ENCODE results near the gene SMARCC1. TPM values are rescaled to one million over a fixed set of nuclear protein-coding genes. Genes with fewer than 3 reads are reported as not detected.
A peak's percentile ranks its signal among the peaks of the same experiment; 100 is the strongest.

Gene SMARCC1
- total RNA-seq, 1 experiment from 2014 or later = 249 TPM

DNA sequence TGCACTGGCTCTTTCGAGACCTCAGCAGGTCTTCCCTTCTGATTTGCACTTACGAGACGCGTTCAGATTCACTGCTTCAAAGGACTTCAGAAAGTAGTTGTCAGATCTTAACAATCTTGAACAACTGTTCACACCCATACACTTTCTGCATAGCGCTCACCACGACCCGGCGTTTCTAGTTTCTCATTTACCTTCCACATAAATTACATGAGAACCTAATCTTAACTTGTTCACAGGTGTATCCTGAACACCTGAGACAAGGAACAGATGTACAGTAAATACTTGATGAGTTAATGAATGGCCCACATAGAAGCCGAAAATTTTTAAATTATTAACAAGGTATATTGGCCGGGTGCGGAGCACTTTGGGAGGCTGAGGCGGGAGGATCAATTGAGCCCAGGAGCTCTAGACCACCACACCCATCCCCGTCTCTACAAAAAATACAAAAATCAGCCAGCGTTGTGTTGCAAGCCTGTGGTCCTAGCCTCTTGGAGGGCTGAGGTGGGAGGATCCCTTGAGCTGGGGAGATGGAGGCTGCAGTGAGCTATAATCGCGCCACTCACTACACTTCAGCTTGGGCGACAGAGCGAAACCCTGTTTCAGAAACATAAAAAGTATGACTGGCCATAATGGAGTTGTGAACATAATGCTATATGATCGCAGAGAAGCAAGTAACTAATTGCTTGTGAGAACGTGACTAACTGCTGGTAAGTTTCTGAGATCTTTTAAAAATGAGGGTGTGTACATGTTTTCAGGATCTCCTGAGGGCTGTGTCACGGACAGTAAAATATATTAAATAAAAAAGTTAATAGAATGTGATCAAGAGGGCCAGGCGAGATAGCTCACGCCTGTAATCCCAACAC lies 984 bp upstream of the SMARCC1 start:
- CTCF ChIA-PET = no interaction called here
- peak overlapping the region; percentile 97 for H3K27ac Mint-ChIP-seq
- peaks cover 17% of the 10 kb centered on the region for H3K4me1 Mint-ChIP-seq
- ATAC-seq (no peak), DNase-seq (ENCODE audit: low spot score) (no peak)
- no peaks in the 10 kb centered on the region for H3K27me3 Mint-ChIP-seq (ENCODE audit: low read depth)
- POLR2A ChIA-PET = no interaction called here
- TF ChIP-seq, protein P1, sequence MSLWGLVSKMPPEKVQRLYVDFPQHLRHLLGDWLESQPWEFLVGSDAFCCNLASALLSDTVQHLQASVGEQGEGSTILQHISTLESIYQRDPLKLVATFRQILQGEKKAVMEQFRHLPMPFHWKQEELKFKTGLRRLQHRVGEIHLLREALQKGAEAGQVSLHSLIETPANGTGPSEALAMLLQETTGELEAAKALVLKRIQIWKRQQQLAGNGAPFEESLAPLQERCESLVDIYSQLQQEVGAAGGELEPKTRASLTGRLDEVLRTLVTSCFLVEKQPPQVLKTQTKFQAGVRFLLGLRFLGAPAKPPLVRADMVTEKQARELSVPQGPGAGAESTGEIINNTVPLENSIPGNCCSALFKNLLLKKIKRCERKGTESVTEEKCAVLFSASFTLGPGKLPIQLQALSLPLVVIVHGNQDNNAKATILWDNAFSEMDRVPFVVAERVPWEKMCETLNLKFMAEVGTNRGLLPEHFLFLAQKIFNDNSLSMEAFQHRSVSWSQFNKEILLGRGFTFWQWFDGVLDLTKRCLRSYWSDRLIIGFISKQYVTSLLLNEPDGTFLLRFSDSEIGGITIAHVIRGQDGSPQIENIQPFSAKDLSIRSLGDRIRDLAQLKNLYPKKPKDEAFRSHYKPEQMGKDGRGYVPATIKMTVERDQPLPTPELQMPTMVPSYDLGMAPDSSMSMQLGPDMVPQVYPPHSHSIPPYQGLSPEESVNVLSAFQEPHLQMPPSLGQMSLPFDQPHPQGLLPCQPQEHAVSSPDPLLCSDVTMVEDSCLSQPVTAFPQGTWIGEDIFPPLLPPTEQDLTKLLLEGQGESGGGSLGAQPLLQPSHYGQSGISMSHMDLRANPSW (CRISPR knock-in tag; conservative IDR thresholded peaks at IDR 0.05; ENCODE audit: low read depth) = no peak
- TF ChIP-seq SOX15 (CRISPR knock-in tag; IDR thresholded peaks at IDR 0.05) = no peak
- TF ChIP-seq ZNF121 (CRISPR knock-in tag; IDR thresholded peaks at IDR 0.05) = no peak
- TF ChIP-seq ATF1 (CRISPR knock-in tag; IDR thresholded peaks at IDR 0.05) = no peak
- TF ChIP-seq, protein P2, sequence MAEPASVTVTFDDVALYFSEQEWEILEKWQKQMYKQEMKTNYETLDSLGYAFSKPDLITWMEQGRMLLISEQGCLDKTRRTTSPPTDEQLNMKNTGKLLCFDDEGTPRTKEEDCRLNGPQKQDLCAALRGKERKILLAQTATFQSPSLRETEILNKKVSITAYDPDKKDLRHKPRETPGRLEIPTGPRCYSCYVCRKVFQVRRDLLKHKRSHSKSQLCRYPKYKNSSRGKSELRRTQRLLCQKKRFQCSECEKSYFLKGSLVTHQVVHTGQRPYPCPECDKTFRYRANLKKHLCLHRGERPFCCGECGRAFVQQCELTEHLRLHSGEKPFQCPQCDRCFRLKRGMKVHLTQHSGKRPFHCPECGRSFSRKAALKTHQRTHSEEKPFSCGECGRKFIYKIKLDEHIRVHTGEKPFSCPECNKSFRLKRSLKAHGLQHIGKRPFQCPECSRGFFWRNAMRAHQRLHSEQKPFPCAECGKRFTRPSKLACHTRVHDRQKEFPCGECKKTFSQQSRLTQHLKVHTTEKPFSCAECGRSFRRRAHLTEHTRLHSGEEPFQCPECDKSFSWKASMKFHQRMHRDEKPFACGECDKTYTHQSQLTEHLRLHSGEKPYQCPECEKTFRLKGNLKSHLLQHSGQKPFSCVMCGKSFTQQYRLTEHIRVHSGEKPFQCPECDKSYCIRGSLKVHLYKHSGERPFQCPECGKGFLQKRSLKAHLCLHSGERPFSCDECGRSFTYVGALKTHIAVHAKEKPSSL (CRISPR knock-in tag; conservative IDR thresholded peaks at IDR 0.05) = no peak
- TF ChIP-seq MXD4 (CRISPR knock-in tag; IDR thresholded peaks at IDR 0.05; ENCODE audit: borderline replicate concordance) = no peak
- TF ChIP-seq ZNF671 (CRISPR knock-in tag; IDR thresholded peaks at IDR 0.05) = no peak
- no peak for TF ChIP-seq EMX1 (CRISPR knock-in tag; IDR thresholded peaks at IDR 0.05)
- peaks cover 16% of the 10 kb centered on the region for H3K36me3 Mint-ChIP-seq
- H3K9me3 Mint-ChIP-seq = no peaks in the 10 kb centered on the region
- peak overlapping the region; percentile 91 for H3K4me3 Mint-ChIP-seq

DNA sequence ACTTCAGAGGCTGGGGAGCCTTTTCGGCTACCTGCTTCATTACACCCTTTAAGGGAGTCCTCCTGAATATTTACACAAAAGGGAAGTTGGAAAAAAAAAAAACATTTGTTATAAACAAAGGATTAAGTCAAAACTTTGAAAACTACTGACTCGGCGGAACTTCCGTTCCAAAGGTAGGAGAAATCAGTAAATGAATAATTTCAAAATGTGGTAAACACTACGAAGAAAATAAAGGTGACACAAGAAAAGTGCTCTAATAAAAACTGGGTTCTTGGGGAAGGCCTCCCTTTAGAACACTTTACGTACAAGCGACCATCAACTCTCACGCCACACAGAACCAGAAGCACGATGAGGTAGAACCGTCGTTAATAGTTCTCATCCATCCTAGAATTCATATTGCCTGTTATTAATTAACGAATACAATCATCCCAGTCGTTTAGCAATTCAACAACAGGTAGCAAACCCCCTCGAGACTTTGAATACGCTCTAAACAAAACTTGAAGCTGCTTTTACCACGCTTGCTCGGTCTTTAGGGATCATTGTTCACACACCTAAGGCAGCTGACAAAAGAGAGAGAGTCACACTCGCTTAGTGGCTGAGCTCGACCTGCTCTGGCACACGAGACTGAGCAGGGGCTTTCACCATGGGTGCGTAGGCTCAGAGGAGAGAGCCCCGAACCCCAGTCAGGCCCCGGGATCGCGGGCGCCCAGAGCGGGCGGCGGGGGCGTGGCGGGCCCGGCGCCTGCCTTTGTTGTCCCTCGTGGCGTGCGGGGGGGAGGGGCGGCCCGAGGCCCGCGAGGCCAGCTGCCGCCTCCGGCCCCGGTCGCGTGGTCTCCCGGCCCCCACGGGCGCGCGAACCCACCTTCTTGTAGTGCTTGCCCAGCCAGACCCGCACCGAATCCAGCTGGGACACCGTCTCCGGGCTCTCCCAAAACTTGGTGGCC lies 680 bp downstream of the SMARCC1 start:
- CTCF ChIA-PET = interaction anchor here (0.7 kb wide), 1 partner anchor 374 kb away, joined by 3 read pairs; no protein-coding TSS in a partner anchor
- POLR2A ChIA-PET = interaction anchor here (0.5 kb wide), 1 partner anchor 58 kb away, joined by 4 read pairs; no protein-coding TSS in a partner anchor
- Mint-ChIP-seq H3K27me3 (ENCODE audit: low read depth) (no peaks in the 10 kb centered on the region), H3K9me3 (no peaks in the 10 kb centered on the region), H3K4me3 (peak overlapping the region; percentile 97), H3K4me1 (peaks cover 17% of the 10 kb centered on the region), H3K36me3 (peaks cover 16% of the 10 kb centered on the region), H3K27ac (peak overlapping the region; percentile 97)
- DNase-seq (ENCODE audit: low spot score) (peak; percentile 48), ATAC-seq (peak; percentile 22)
- no peak for TF ChIP-seq NFATC4 (CRISPR knock-in tag; IDR thresholded peaks at IDR 0.05)
- TF ChIP-seq FOXK1 (CRISPR knock-in tag; IDR thresholded peaks at IDR 0.05) = peak; percentile 75; the same call in 1 of the 2 replicates
- no peak for TF ChIP-seq NR1H2 (CRISPR knock-in tag; IDR thresholded peaks at IDR 0.05)
- TF ChIP-seq, protein P3, sequence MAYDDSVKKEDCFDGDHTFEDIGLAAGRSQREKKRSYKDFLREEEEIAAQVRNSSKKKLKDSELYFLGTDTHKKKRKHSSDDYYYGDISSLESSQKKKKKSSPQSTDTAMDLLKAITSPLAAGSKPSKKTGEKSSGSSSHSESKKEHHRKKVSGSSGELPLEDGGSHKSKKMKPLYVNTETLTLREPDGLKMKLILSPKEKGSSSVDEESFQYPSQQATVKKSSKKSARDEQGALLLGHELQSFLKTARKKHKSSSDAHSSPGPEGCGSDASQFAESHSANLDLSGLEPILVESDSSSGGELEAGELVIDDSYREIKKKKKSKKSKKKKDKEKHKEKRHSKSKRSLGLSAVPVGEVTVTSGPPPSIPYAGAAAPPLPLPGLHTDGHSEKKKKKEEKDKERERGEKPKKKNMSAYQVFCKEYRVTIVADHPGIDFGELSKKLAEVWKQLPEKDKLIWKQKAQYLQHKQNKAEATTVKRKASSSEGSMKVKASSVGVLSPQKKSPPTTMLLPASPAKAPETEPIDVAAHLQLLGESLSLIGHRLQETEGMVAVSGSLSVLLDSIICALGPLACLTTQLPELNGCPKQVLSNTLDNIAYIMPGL (CRISPR knock-in tag; IDR thresholded peaks at IDR 0.05) = no peak
- TF ChIP-seq ETV6 (CRISPR knock-in tag; IDR thresholded peaks at IDR 0.05) = no peak
- 0 out of 2 replicates have a peak, but pooled peaks have one; percentile 45 for TF ChIP-seq KAT7 (CRISPR knock-in tag; IDR thresholded peaks at IDR 0.05; ENCODE audit: borderline replicate concordance)
- no peak for TF ChIP-seq TEAD1 (CRISPR knock-in tag; IDR thresholded peaks at IDR 0.05)
- TF ChIP-seq OVOL2 (CRISPR knock-in tag; IDR thresholded peaks at IDR 0.05; ENCODE audit: borderline replicate concordance) = no peak
- TF ChIP-seq GABPB1 (CRISPR knock-in tag; IDR thresholded peaks at IDR 0.05) = no peak
- TF ChIP-seq, protein P4, sequence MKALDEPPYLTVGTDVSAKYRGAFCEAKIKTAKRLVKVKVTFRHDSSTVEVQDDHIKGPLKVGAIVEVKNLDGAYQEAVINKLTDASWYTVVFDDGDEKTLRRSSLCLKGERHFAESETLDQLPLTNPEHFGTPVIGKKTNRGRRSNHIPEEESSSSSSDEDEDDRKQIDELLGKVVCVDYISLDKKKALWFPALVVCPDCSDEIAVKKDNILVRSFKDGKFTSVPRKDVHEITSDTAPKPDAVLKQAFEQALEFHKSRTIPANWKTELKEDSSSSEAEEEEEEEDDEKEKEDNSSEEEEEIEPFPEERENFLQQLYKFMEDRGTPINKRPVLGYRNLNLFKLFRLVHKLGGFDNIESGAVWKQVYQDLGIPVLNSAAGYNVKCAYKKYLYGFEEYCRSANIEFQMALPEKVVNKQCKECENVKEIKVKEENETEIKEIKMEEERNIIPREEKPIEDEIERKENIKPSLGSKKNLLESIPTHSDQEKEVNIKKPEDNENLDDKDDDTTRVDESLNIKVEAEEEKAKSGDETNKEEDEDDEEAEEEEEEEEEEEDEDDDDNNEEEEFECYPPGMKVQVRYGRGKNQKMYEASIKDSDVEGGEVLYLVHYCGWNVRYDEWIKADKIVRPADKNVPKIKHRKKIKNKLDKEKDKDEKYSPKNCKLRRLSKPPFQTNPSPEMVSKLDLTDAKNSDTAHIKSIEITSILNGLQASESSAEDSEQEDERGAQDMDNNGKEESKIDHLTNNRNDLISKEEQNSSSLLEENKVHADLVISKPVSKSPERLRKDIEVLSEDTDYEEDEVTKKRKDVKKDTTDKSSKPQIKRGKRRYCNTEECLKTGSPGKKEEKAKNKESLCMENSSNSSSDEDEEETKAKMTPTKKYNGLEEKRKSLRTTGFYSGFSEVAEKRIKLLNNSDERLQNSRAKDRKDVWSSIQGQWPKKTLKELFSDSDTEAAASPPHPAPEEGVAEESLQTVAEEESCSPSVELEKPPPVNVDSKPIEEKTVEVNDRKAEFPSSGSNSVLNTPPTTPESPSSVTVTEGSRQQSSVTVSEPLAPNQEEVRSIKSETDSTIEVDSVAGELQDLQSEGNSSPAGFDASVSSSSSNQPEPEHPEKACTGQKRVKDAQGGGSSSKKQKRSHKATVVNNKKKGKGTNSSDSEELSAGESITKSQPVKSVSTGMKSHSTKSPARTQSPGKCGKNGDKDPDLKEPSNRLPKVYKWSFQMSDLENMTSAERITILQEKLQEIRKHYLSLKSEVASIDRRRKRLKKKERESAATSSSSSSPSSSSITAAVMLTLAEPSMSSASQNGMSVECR (CRISPR knock-in tag; IDR thresholded peaks at IDR 0.05; ENCODE audit: borderline replicate concordance) = no peak
- TF ChIP-seq, protein P5, sequence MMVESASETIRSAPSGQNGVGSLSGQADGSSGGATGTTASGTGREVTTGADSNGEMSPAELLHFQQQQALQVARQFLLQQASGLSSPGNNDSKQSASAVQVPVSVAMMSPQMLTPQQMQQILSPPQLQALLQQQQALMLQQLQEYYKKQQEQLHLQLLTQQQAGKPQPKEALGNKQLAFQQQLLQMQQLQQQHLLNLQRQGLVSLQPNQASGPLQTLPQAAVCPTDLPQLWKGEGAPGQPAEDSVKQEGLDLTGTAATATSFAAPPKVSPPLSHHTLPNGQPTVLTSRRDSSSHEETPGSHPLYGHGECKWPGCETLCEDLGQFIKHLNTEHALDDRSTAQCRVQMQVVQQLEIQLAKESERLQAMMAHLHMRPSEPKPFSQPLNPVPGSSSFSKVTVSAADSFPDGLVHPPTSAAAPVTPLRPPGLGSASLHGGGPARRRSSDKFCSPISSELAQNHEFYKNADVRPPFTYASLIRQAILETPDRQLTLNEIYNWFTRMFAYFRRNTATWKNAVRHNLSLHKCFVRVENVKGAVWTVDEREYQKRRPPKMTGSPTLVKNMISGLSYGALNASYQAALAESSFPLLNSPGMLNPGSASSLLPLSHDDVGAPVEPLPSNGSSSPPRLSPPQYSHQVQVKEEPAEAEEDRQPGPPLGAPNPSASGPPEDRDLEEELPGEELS (CRISPR knock-in tag; IDR thresholded peaks at IDR 0.05) = no peak
- TF ChIP-seq ZNF396 (CRISPR knock-in tag; IDR thresholded peaks at IDR 0.05; ENCODE audit: borderline replicate concordance) = no peak
